ENCODE results near the gene TMIGD1.

DNA sequence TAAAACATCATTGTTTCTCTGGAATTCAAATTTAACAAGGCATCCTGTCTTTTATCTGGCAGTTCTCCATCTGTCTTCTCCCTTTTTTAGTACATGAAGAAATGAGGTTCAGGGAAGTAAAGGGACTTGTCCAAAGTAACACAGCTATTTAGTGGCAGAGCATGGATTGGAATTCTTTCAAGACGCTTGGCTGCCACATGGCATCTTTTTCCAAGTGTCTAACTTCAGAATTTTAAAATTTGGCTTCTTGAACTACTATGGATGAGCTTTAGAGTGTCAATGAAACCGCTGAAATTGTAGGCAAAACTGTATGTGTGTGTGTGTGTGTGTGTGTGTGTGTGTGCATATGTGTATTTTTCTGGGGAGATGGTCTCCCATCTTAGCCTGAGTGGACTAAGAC, 5.2 kb upstream of the TMIGD1 start:
- TF ChIP-seq, protein P1, sequence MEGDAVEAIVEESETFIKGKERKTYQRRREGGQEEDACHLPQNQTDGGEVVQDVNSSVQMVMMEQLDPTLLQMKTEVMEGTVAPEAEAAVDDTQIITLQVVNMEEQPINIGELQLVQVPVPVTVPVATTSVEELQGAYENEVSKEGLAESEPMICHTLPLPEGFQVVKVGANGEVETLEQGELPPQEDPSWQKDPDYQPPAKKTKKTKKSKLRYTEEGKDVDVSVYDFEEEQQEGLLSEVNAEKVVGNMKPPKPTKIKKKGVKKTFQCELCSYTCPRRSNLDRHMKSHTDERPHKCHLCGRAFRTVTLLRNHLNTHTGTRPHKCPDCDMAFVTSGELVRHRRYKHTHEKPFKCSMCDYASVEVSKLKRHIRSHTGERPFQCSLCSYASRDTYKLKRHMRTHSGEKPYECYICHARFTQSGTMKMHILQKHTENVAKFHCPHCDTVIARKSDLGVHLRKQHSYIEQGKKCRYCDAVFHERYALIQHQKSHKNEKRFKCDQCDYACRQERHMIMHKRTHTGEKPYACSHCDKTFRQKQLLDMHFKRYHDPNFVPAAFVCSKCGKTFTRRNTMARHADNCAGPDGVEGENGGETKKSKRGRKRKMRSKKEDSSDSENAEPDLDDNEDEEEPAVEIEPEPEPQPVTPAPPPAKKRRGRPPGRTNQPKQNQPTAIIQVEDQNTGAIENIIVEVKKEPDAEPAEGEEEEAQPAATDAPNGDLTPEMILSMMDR (IDR thresholded peaks at IDR 0.05): no peak
- no peak for TF ChIP-seq POLR2A (IDR thresholded peaks at IDR 0.05)
